ENCODE measurements around the gene BBLN.

Gene BBLN

DNA sequence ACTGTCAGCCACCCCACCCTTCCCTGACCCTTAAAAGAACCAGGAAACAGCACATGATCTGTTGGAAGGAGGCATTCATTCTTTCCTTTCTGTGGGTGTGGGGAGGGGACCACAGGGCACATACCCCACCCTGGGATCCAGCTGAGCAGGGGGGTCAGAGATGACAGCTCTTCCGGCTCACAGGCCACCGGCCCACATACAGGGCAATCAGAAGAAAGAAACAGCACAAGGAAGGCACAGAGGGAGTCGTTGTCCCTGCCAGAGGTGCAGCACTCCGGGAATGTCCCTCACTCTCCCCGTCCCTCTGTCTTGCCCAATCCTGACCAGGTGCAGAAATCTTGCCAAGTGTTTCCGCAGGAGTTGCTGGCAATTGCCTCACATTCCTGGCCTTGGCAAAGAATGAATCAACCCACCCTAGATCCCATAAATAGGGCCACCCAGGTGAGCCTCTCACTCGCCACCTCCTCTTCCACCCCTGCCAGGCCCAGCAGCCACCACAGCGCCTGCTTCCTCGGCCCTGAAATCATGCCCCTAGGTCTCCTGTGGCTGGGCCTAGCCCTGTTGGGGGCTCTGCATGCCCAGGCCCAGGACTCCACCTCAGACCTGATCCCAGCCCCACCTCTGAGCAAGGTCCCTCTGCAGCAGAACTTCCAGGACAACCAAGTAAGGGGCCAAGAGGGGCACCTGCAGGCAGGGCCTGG, 10.9 kb upstream of the BBLN start, which contains the start of gene LCN2:
TSS of gene LCN2 (plus strand) at position 453 of the 701 bp plus-strand sequence. CDS start at position 526, 73 bp downstream.
- H3K4me3 ChIP-seq (ENCODE audit: low read length) = no peak within 1 kb of the TSS
- no peak for DNase-seq (ENCODE audit: low read depth)

GRCh38 chr9:128149951-128150593, 10.0 kb upstream of the BBLN start:
- DNase-seq (ENCODE audit: low read depth) = no peak
- H3K4me3 ChIP-seq (ENCODE audit: low read length) = no peak overlapping the region
- TF ChIP-seq, protein P1, sequence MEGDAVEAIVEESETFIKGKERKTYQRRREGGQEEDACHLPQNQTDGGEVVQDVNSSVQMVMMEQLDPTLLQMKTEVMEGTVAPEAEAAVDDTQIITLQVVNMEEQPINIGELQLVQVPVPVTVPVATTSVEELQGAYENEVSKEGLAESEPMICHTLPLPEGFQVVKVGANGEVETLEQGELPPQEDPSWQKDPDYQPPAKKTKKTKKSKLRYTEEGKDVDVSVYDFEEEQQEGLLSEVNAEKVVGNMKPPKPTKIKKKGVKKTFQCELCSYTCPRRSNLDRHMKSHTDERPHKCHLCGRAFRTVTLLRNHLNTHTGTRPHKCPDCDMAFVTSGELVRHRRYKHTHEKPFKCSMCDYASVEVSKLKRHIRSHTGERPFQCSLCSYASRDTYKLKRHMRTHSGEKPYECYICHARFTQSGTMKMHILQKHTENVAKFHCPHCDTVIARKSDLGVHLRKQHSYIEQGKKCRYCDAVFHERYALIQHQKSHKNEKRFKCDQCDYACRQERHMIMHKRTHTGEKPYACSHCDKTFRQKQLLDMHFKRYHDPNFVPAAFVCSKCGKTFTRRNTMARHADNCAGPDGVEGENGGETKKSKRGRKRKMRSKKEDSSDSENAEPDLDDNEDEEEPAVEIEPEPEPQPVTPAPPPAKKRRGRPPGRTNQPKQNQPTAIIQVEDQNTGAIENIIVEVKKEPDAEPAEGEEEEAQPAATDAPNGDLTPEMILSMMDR (conservative IDR thresholded peaks at IDR 0.05; ENCODE audit: low read depth, low read length) = no peak

More for the DNA sequence above, 10.9 kb upstream of the BBLN start, which contains the start of gene LCN2:
- TF ChIP-seq, protein P1 (conservative IDR thresholded peaks at IDR 0.05; ENCODE audit: low read depth, low read length) = no peak

DNA sequence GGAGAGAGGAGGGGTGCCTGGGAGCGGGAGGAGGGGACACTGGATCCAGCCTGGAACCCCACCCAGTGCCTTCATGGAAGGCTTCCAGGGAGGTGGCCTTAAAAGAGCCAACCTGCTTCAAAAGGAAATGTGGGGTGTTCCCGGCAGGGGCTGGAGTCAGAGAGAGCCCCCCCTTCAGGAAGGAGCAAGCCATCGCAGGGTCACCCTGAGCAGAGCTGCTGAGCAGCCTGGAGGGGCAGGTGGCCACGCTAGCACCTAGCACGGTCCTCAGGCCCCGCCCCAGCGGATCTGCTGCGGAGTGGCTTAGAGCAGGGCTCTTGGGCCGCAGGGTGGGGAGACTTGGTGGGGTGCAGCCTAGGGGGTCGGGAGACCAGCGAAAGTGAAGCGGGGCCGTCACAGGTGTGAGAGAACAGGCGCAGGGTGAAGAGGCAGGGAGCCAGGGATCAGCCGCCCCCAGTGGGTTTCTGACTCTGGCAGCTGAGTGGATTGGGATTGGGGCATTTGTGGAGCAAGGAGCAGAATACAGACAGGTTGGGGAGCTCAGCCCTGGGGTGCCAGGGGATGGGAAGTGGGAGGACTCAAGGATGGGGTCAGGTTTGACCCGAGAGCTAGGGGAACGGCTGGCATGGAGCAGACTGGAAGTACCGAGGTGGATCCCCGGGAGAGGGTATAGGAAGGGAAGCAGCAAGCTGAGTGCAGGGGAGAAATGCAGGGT, 9.3 kb upstream of the BBLN start:
- no peak overlapping the region for H3K4me3 ChIP-seq (ENCODE audit: low read length)
- DNase-seq (ENCODE audit: low read depth) = no peak
- TF ChIP-seq, protein P1 (conservative IDR thresholded peaks at IDR 0.05; ENCODE audit: low read depth, low read length) = peak; percentile 48

DNA sequence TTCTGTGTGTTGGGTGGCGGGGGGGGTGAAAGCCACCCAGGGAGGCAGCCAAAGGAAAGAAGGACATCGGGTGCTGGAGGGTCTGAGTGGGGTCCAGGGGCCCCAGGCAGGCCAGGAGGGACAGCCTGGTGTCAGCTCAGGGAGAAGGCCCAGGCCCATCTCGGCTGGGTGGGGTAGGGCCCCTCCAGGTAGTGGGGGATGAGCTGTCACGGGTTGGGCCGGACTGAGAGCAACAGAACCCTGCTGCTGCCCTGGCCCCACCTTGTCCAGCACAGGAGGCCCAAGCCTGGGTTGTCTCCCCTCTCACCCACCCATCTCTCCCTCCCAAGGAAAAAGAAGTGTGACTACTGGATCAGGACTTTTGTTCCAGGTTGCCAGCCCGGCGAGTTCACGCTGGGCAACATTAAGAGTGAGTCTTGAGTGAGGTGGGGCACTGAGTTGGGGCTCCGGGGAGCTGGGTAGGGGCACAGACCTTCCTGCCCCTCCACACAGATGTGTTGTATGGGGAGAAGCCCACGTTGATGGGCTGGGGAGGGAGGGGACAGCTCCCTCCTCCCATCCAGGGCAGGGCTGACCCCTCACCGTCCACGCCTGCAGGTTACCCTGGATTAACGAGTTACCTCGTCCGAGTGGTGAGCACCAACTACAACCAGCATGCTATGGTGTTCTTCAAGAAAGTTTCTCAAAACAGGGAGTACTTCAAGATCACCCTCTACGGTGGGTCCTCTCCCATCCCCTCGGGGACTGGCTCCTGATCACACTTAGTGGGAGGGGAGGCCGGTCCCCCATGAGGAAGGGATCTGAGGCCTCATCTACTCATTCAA, 8.5 kb upstream of the BBLN start:
- no peak for DNase-seq (ENCODE audit: low read depth)
- TF ChIP-seq, protein P1 (conservative IDR thresholded peaks at IDR 0.05; ENCODE audit: low read depth, low read length) = no peak
- H3K4me3 ChIP-seq (ENCODE audit: low read length) = no peak overlapping the region

DNA sequence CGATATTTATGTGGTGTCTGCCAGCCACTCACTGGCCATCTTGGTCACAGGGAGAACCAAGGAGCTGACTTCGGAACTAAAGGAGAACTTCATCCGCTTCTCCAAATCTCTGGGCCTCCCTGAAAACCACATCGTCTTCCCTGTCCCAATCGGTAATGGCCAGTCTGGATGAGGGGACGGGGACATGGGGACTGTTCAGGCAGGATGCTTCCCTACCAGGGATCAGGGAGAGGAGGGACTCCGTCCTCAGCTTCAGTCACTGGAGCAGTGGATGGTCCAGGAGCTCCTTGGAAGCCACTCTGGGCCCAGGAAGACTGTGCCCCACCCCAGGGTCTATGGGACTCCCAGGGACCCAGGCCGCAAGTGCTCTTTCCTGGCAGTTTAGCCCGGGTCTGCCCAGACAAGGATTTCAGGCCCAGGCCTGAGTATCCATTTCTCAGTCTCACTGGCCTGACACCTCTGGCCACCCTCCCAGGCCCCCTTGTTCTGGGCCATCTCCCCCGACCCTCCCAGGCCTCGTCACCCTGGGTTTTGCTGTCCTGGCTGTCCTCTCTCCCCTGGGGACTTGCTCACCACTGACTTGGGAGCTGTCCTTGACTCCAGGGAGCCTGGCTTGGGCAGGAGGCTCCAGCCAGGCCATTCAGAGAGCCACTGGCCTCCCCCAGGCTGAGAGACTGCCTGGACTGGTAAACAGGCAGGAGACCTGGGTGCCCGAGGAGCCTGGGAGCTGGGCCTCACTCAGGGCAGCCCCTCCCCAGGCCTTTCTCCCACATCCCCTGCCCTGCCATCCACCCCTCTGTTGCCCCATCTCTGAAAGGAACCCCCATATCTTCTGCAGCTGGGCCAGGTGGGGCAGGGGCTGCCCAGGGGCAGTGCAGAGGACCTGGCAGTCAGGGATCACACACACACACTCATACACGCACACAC, 7.7 kb upstream of the BBLN start:
- TF ChIP-seq, protein P1 (conservative IDR thresholded peaks at IDR 0.05; ENCODE audit: low read depth, low read length) = no peak
- no peak for DNase-seq (ENCODE audit: low read depth)

More for the DNA sequence above, 7.7 kb upstream of the BBLN start:
- H3K4me3 ChIP-seq (ENCODE audit: low read length) = no peak overlapping the region
